Kidney (tissue), 14 donors: ENCODE data around the gene KLF2. TPM values are rescaled to one million over a fixed set of nuclear protein-coding genes. Genes with fewer than 3 reads are reported as not detected.

Experiments
- DNase-seq, 5 donors: peaks; one replicate each; pipeline ENCODE4 v3.0.0-alpha.2; 2013 to 2020
- FAIRE-seq: peaks from 2 replicates; lab custom pipeline; 2012; peaks lifted over from hg19 to GRCh38; lab: Jason Lieb, UNC
- H3K27ac ChIP-seq, 2 donors: one replicate each; pipeline ENCODE4 v1.7.0; 2013; ENCODE audit warnings: low read depth in 2 of 2, low read length in 2 of 2, inconsistent platforms in 1 of 2
- H3K27me3 ChIP-seq: one replicate; pipeline ENCODE4 v1.7.1; 2013; ENCODE audit warnings: low read length, inconsistent platforms; ENCODE audit not compliant: control insufficient read depth, insufficient read depth
- H3K36me3 ChIP-seq, 3 donors: one replicate each; pipeline versions ENCODE4 v1.7.0 to v1.7.1; 2013; ENCODE audit warnings: low read length in 3 of 3, control low read depth in 1 of 3, inconsistent platforms in 1 of 3; ENCODE audit not compliant: insufficient read depth in 3 of 3, control insufficient read depth in 2 of 3
- H3K4me1 ChIP-seq, 3 donors: one replicate each; pipeline versions ENCODE4 v1.7.0 to v1.7.1; 2013; ENCODE audit warnings: low read length in 3 of 3, inconsistent platforms in 1 of 3, low read depth in 1 of 3; ENCODE audit not compliant: control insufficient read depth in 2 of 3, insufficient read depth in 2 of 3
- H3K4me3 ChIP-seq, 3 donors: one replicate each; pipeline versions ENCODE4 v1.7.0 to v1.8.1; 2013; ENCODE audit warnings: low read length in 3 of 3, control low read depth in 1 of 3, inconsistent platforms in 1 of 3
- H3K9ac ChIP-seq, 3 donors: one replicate each; pipeline versions ENCODE4 v1.7.0 to v1.7.1; 2013; ENCODE audit warnings: low read length in 3 of 3, control low read depth in 1 of 3, inconsistent platforms in 1 of 3
- H3K9me3 ChIP-seq, 3 donors: one replicate each; pipeline versions ENCODE4 v1.7.0 to v1.7.1; 2013; ENCODE audit warnings: low read length in 3 of 3, control low read depth in 1 of 3, inconsistent platforms in 1 of 3; ENCODE audit not compliant: control insufficient read depth in 2 of 3, insufficient read depth in 1 of 3
- intact Hi-C: fragments of 100-400 bp; cut with DNase I; formaldehyde crosslinking; loops from one replicate; pipeline ENCODE4 v1.11.1; 2022
- polyA plus RNA-seq: library from polyadenylated mRNA; stranded (reverse); fragments of 350-450 nt; fragmentation: Illumina TruSeq; extraction: RNeasy Lipid Tissue Mini Kit (QIAGEN cat#74804); gene quantifications from one replicate; pipeline ENCODE4 v1.2.3, GENCODE V29; 2014; ENCODE audit warnings: low read depth, low replicate concordance; ENCODE audit not compliant: insufficient read depth
- total RNA-seq: library from RNA; stranded (reverse); fragmentation: NEBNext Ultra II Directional; extraction: Animal tissue kit (Norgen Biotek cat#: 25700); gene quantifications from one replicate; pipeline ENCODE4 v1.2.1, GENCODE V29; 2021
- TF ChIP-seq, protein P1 (sequence below): IDR thresholded peaks from 3 replicates; pipeline ENCODE4 v1.5.1; 2012; ENCODE audit warnings: mild to moderate bottlenecking, moderate library complexity, borderline replicate concordance; ENCODE audit not compliant: insufficient read depth; ENCODE audit errors: extremely low read depth
- donor health status: control.
- donor health status: control.
- donor health status: control.
- donor health status: control.
- donor health status: control.
- donor health status: DM: yes; HTN: yes; CAD: no.
- donor health status: Normal renal cell carcinoma (clear cell type).

The KLF2 gene
- total and polyA plus RNA-seq, 2 donors from 2014 or later, result 114 to 131 TPM

DNA sequence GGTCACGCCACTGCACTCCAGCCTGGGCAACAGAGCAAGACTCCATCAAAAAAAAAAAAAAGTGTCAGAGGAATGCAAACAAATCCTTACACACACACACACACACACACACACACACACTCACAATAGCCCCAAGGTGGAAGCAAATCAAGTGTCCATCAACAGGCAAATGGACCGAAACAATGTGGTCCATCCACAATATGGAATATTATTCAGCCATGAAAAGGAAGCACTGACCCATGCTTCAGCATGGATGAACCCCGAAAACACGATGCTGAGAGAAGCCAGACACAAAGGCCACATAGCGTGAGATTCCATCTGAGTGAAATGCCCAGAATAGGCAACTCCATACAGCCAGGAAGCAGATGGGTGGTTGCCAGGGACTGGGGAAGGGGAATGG is 16.5 kb upstream of the KLF2 start:
- Histone ChIP-seq H3K27me3 (no peaks in the 10 kb centered on the region), H3K4me1 (no peaks in the 10 kb centered on the region), H3K4me3 (no peak overlapping the region), H3K9ac (no peak overlapping the region), H3K9me3 (no peaks in the 10 kb centered on the region), H3K27ac (no peak overlapping the region), H3K36me3 (no peaks in the 10 kb centered on the region)
- intact Hi-C loops, result no loop called here
- DNase-seq, result no peak
- TF ChIP-seq, protein P1, sequence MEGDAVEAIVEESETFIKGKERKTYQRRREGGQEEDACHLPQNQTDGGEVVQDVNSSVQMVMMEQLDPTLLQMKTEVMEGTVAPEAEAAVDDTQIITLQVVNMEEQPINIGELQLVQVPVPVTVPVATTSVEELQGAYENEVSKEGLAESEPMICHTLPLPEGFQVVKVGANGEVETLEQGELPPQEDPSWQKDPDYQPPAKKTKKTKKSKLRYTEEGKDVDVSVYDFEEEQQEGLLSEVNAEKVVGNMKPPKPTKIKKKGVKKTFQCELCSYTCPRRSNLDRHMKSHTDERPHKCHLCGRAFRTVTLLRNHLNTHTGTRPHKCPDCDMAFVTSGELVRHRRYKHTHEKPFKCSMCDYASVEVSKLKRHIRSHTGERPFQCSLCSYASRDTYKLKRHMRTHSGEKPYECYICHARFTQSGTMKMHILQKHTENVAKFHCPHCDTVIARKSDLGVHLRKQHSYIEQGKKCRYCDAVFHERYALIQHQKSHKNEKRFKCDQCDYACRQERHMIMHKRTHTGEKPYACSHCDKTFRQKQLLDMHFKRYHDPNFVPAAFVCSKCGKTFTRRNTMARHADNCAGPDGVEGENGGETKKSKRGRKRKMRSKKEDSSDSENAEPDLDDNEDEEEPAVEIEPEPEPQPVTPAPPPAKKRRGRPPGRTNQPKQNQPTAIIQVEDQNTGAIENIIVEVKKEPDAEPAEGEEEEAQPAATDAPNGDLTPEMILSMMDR, result no peak
- no peak for FAIRE-seq

GRCh38 chr19:16309643-16310042 is 15.0 kb upstream of the KLF2 start:
- Histone ChIP-seq H3K4me3 (no peak overlapping the region), H3K27me3 (no peaks in the 10 kb centered on the region), H3K9me3 (no peaks in the 10 kb centered on the region), H3K4me1 (no peaks in the 10 kb centered on the region), H3K27ac (no peak overlapping the region), H3K9ac (no peak overlapping the region), H3K36me3 (no peaks in the 10 kb centered on the region)
- no peak for DNase-seq
- TF ChIP-seq, protein P1, result no peak
- no peak for FAIRE-seq
- intact Hi-C loops, result no loop called here

GRCh38 chr19:16315825-16316505 is 8.7 kb upstream of the KLF2 start:
- Histone ChIP-seq H3K27me3 (no peaks in the 10 kb centered on the region), H3K9ac (no peak overlapping the region)

More at GRCh38 chr19:16315825-16316505, 8.7 kb upstream of the KLF2 start:
- TF ChIP-seq, protein P1, result no peak
- FAIRE-seq, result no peak
- Histone ChIP-seq H3K4me1 (peaks cover 0 to 8% (median 0%) of the 10 kb centered on the region in 3 donors), H3K36me3 (no peaks in the 10 kb centered on the region), H3K4me3 (peak overlapping the region in 1 of 3 donors; percentile 2), H3K27ac (peak overlapping the region; percentile 75 to 80), H3K9me3 (no peaks in the 10 kb centered on the region)
- intact Hi-C loops, result no loop called here
- peak in 4 of 5 donors; percentile 64 to 95 (median 83) for DNase-seq
